HG03108 (cell line): ENCODE data around the gene RBX1.
A peak's percentile ranks its signal among the peaks of the same experiment; 100 is the strongest.
"Not testable (repeated sequence)": the region's sequence is repeated elsewhere in the genome, so short reads cannot be mapped to it uniquely, and the experiment has no call there.

Source experiments
- ATAC-seq: cut with Tn5 transposase; IDR thresholded peaks from one replicate; pipeline ENCODE4 v1.9.1; 2021; ENCODE audit warnings: moderate library complexity; ENCODE audit not compliant: unreplicated experiment

RBX1 gene

GRCh38 chr22:40950962-40951794 lies at the start of gene RBX1:
RBX1 (plus strand) TSS chr22:40951378; CDS start chr22:40951399, 21 bp downstream.
- peak; percentile 80 for ATAC-seq

GRCh38 chr22:40904101-40904500 lies 47.1 kb upstream of the RBX1 start:
- no peak for ATAC-seq

- ATAC-seq, result no peak
Measured at GRCh38 chr22:40908895-40909294, 42.3 kb upstream of the RBX1 start.

GRCh38 chr22:40911772-40912171 lies 39.4 kb upstream of the RBX1 start:
- no peak for ATAC-seq

GRCh38 chr22:40912987-40913386 lies 38.2 kb upstream of the RBX1 start:
- not testable (repeated sequence) for ATAC-seq

- ATAC-seq, result no peak
Measured at GRCh38 chr22:40919446-40919845, 31.7 kb upstream of the RBX1 start.

- no peak for ATAC-seq
Measured at GRCh38 chr22:40920526-40920925, 30.7 kb upstream of the RBX1 start.

GRCh38 chr22:40922484-40923303 lies 28.5 kb upstream of the RBX1 start:
- no peak for ATAC-seq

GRCh38 chr22:40928657-40929056 lies 22.5 kb upstream of the RBX1 start:
- no peak for ATAC-seq

- no peak for ATAC-seq
Measured at GRCh38 chr22:40932396-40932795, 18.8 kb upstream of the RBX1 start.

- ATAC-seq, result no peak
Measured at GRCh38 chr22:40939202-40939601, 12.0 kb upstream of the RBX1 start.

- no peak for ATAC-seq
Measured at GRCh38 chr22:40951795-40952605, 822 bp downstream of the RBX1 start.

- no peak for ATAC-seq
Measured at GRCh38 chr22:40953471-40953870, 2.3 kb downstream of the RBX1 start.

- no peak for ATAC-seq
Measured at GRCh38 chr22:40954113-40954512, 2.9 kb downstream of the RBX1 start.

GRCh38 chr22:40955571-40955970 lies 4.4 kb downstream of the RBX1 start:
- ATAC-seq, result no peak

GRCh38 chr22:40957601-40958000 lies 6.4 kb downstream of the RBX1 start:
- no peak for ATAC-seq

GRCh38 chr22:40958299-40958698 lies 7.1 kb downstream of the RBX1 start:
- no peak for ATAC-seq

- no peak for ATAC-seq
Measured at GRCh38 chr22:40960145-40960544, 9.0 kb downstream of the RBX1 start.

GRCh38 chr22:40965936-40966725 lies 15.0 kb downstream of the RBX1 start:
- ATAC-seq, result no peak

- ATAC-seq, result no peak
Measured at GRCh38 chr22:40966726-40967085, 15.5 kb downstream of the RBX1 start.
